Kidney (tissue), 14 donors: Measurements from ENCODE around the gene LHB. TPM values are rescaled to one million over a fixed set of nuclear protein-coding genes. Genes with fewer than 3 reads are reported as not detected.

Experiments
- DNase-seq, 5 donors: peaks; one replicate each; pipeline ENCODE4 v3.0.0-alpha.2; 2013 to 2020
- FAIRE-seq: peaks from 2 replicates; lab custom pipeline; 2012; peaks lifted over from hg19 to GRCh38; lab: Jason Lieb, UNC
- H3K27ac ChIP-seq, 2 donors: one replicate each; pipeline ENCODE4 v1.7.0; 2013; ENCODE audit warnings: low read depth in 2 of 2, low read length in 2 of 2, inconsistent platforms in 1 of 2
- H3K27me3 ChIP-seq: one replicate; pipeline ENCODE4 v1.7.1; 2013; ENCODE audit warnings: low read length, inconsistent platforms; ENCODE audit not compliant: control insufficient read depth, insufficient read depth
- H3K36me3 ChIP-seq, 3 donors: one replicate each; pipeline versions ENCODE4 v1.7.0 to v1.7.1; 2013; ENCODE audit warnings: low read length in 3 of 3, control low read depth in 1 of 3, inconsistent platforms in 1 of 3; ENCODE audit not compliant: insufficient read depth in 3 of 3, control insufficient read depth in 2 of 3
- H3K4me1 ChIP-seq, 3 donors: one replicate each; pipeline versions ENCODE4 v1.7.0 to v1.7.1; 2013; ENCODE audit warnings: low read length in 3 of 3, inconsistent platforms in 1 of 3, low read depth in 1 of 3; ENCODE audit not compliant: control insufficient read depth in 2 of 3, insufficient read depth in 2 of 3
- H3K4me3 ChIP-seq, 3 donors: one replicate each; pipeline versions ENCODE4 v1.7.0 to v1.8.1; 2013; ENCODE audit warnings: low read length in 3 of 3, control low read depth in 1 of 3, inconsistent platforms in 1 of 3
- H3K9ac ChIP-seq, 3 donors: one replicate each; pipeline versions ENCODE4 v1.7.0 to v1.7.1; 2013; ENCODE audit warnings: low read length in 3 of 3, control low read depth in 1 of 3, inconsistent platforms in 1 of 3
- H3K9me3 ChIP-seq, 3 donors: one replicate each; pipeline versions ENCODE4 v1.7.0 to v1.7.1; 2013; ENCODE audit warnings: low read length in 3 of 3, control low read depth in 1 of 3, inconsistent platforms in 1 of 3; ENCODE audit not compliant: control insufficient read depth in 2 of 3, insufficient read depth in 1 of 3
- intact Hi-C: fragments of 100-400 bp; cut with DNase I; formaldehyde crosslinking; loops from one replicate; pipeline ENCODE4 v1.11.1; 2022
- polyA plus RNA-seq: library from polyadenylated mRNA; stranded (reverse); fragments of 350-450 nt; fragmentation: Illumina TruSeq; extraction: RNeasy Lipid Tissue Mini Kit (QIAGEN cat#74804); gene quantifications from one replicate; pipeline ENCODE4 v1.2.3, GENCODE V29; 2014; ENCODE audit warnings: low read depth, low replicate concordance; ENCODE audit not compliant: insufficient read depth
- total RNA-seq: library from RNA; stranded (reverse); fragmentation: NEBNext Ultra II Directional; extraction: Animal tissue kit (Norgen Biotek cat#: 25700); gene quantifications from one replicate; pipeline ENCODE4 v1.2.1, GENCODE V29; 2021
- TF ChIP-seq, protein P1 (sequence below): IDR thresholded peaks from 3 replicates; pipeline ENCODE4 v1.5.1; 2012; ENCODE audit warnings: mild to moderate bottlenecking, moderate library complexity, borderline replicate concordance; ENCODE audit not compliant: insufficient read depth; ENCODE audit errors: extremely low read depth
- donor health status: control.
- donor health status: control.
- donor health status: control.
- donor health status: control.
- donor health status: control.
- donor health status: DM: yes; HTN: yes; CAD: no.
- donor health status: Normal renal cell carcinoma (clear cell type).

Gene LHB
- total and polyA plus RNA-seq, 2 donors from 2014 or later = not detected

DNA sequence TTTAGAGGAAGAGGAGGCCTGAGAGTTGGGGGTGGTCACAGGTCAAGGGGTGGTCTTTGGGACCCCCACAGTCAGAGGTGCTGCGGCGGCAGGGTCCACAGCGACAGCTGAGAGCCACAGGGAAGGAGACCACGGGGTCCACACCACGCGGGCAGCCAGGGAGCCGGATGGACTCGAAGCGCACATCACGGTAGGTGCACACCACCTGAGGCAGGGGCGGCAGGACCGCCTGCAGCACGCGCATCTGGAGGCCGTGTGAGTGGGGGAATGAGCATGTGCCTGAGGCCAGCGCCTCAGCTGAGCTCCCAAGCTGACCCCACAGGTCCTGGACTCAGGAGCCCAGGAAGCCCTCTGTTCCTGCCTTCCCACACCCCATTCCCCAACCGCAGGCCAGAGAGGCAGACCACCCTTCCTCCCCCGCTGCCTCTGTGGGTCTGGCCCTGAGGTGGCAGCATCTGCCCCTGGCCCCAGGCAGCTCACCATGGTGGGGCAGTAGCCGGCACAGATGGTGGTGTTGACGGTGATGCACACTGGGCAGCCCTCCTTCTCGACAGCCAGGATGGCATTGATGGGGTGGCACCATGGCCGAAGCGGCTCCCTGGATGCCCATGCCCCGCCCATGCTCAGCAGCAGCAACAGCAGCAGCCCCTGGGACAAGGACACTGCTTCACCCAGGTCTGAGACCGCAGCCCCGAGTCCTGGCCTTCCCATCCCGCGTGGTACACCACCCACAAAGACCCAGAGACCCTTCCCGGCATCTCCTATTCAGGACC lies 638 bp downstream of the LHB start:
- Histone ChIP-seq H3K4me1 (peaks cover 0 to 6% (median 0%) of the 10 kb centered on the region in 3 donors), H3K4me3 (no peak overlapping the region), H3K27me3 (no peaks in the 10 kb centered on the region), H3K9me3 (no peaks in the 10 kb centered on the region), H3K27ac (no peak overlapping the region), H3K36me3 (peaks cover 0 to 5% (median 0%) of the 10 kb centered on the region in 3 donors), H3K9ac (no peak overlapping the region)
- FAIRE-seq (no peak), DNase-seq (no peak)
- intact Hi-C loops = no loop called here
- TF ChIP-seq, protein P1, sequence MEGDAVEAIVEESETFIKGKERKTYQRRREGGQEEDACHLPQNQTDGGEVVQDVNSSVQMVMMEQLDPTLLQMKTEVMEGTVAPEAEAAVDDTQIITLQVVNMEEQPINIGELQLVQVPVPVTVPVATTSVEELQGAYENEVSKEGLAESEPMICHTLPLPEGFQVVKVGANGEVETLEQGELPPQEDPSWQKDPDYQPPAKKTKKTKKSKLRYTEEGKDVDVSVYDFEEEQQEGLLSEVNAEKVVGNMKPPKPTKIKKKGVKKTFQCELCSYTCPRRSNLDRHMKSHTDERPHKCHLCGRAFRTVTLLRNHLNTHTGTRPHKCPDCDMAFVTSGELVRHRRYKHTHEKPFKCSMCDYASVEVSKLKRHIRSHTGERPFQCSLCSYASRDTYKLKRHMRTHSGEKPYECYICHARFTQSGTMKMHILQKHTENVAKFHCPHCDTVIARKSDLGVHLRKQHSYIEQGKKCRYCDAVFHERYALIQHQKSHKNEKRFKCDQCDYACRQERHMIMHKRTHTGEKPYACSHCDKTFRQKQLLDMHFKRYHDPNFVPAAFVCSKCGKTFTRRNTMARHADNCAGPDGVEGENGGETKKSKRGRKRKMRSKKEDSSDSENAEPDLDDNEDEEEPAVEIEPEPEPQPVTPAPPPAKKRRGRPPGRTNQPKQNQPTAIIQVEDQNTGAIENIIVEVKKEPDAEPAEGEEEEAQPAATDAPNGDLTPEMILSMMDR = no peak

DNA sequence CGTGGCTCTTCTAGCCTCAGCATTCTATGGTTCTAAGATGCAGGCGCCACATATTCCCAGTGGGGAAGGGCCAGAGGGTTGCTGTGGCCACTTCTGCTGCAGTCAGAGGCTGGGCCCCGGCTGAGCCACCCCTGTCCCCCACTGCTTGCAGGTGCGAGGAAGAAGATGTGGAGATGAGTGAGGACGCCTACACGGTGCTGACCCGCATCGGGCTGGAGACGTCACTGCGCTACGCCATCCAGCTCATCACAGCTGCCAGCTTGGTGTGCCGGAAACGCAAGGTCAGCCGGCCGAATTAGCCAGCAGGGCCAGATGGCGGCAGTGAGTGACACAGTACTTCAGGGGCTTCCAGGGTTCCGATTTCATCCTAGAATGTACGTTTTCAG lies 2.0 kb downstream of the LHB start:
- Histone ChIP-seq H3K9ac (no peak overlapping the region), H3K27me3 (no peaks in the 10 kb centered on the region), H3K9me3 (no peaks in the 10 kb centered on the region), H3K4me1 (peaks cover 0 to 6% (median 0%) of the 10 kb centered on the region in 3 donors), H3K27ac (no peak overlapping the region), H3K36me3 (peaks cover 0 to 10% (median 2%) of the 10 kb centered on the region in 3 donors), H3K4me3 (no peak overlapping the region)
- intact Hi-C loops = no loop called here
- TF ChIP-seq, protein P1 = no peak
- DNase-seq = no peak
- no peak for FAIRE-seq

- H3K36me3 ChIP-seq = peaks cover 0 to 12% (median 2%) of the 10 kb centered on the region in 3 donors
- FAIRE-seq = no peak
- H3K4me1 ChIP-seq = peaks cover 0 to 6% (median 0%) of the 10 kb centered on the region in 3 donors
- H3K9ac ChIP-seq = no peak overlapping the region
- no peaks in the 10 kb centered on the region for H3K27me3 ChIP-seq
- H3K4me3 ChIP-seq = no peak overlapping the region
- intact Hi-C loops = no loop called here
- H3K27ac ChIP-seq = no peak overlapping the region
- no peak for DNase-seq
- H3K9me3 ChIP-seq = no peaks in the 10 kb centered on the region
- TF ChIP-seq, protein P1 = no peak
Observed at GRCh38 chr19:49014123-49014869, 2.6 kb downstream of the LHB start.
